Ectodermal cell (in vitro differentiated cells): ENCODE measurements around the gene RNASE11.

Source experiments
- H3K27ac ChIP-seq: 2 replicates; pipeline ENCODE4 v1.7.0; 2013; ENCODE audit warnings: mild to moderate bottlenecking, low read depth, low read length; ENCODE audit not compliant: insufficient read depth, poor library complexity, severe bottlenecking
- H3K27me3 ChIP-seq: 2 replicates; pipeline ENCODE4 v1.7.0; 2013; ENCODE audit warnings: mild to moderate bottlenecking, low read length; ENCODE audit not compliant: insufficient read depth, control insufficient read depth, poor library complexity, severe bottlenecking
- H3K36me3 ChIP-seq: one replicate; pipeline ENCODE4 v1.7.0; 2013; ENCODE audit warnings: low read length; ENCODE audit not compliant: control insufficient read depth, insufficient read depth
- H3K4me1 ChIP-seq: one replicate; pipeline ENCODE4 v1.7.0; 2013; ENCODE audit warnings: low read length; ENCODE audit not compliant: control insufficient read depth, insufficient read depth
- H3K4me3 ChIP-seq: 2 replicates; pipeline ENCODE4 v1.7.0; 2013; ENCODE audit warnings: low read depth, low read length, control low read depth; ENCODE audit not compliant: insufficient read depth
- H3K9me3 ChIP-seq: 2 replicates; pipeline ENCODE4 v1.7.0; 2013; ENCODE audit warnings: mild to moderate bottlenecking, low read length, moderate library complexity; ENCODE audit not compliant: control insufficient read depth
- WGBS, 2 experiments: methylation state at CpG; one replicate each; pipeline ENCODE4 v1.1.7; 2013; ENCODE audit warnings: missing lambda C conversion rate in 2 of 2; 5-methylcytosine and 5-hydroxymethylcytosine counted together

The RNASE11 gene

DNA sequence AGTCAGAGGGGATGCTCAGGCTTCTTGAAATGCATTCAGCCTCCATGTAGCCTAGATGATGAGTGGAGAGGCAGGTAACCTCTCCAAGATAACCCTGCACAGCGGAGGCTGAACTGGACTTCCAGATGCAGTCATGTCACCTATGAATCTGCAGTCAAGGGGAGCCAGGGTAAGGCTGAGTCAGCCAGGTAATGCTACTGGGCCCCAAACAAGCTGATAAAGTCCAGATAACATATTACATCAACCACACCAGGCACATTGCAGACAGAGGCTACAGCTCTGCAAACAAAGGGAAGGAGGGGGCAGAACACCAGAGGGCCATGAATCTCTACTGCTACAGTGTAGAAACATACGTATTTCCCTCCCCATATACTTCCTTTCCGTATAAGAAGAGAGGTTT is 40.9 kb downstream of the RNASE11 start:
- whole genome bisulfite sequencing, 2 experiments: 89 to 98% methylated on average over 1 to 3 of the region's 3 CpGs
- Histone ChIP-seq H3K9me3 (no peaks in the 10 kb centered on the region), H3K4me3 (no peak overlapping the region), H3K27ac (no peak overlapping the region), H3K4me1 (no peaks in the 10 kb centered on the region), H3K36me3 (no peaks in the 10 kb centered on the region), H3K27me3 (no peaks in the 10 kb centered on the region)

DNA sequence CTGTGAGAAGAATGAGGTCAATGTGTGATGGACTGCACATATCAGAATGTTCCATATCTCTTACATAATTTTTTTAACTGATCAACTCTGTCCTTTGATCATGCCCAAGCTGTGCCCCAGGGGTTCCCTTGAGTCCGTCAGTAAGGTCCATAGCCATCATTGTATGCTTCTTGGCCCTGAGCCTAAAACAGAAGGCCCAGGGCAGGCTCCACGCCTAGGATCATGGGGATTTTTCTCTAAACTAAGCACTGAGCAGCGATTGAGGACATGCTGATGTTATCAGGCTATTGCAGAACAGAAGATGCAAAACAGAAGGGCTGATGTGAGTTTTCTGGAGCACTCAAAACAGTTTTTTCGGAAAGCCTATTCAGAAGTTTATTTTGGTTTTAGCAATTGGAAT is 47.9 kb downstream of the RNASE11 start:
- no peak overlapping the region for H3K27ac ChIP-seq
- 87 to 88% methylated on average over 4 of the region's 4 CpGs for WGBS, 2 experiments
- no peak overlapping the region for H3K4me3 ChIP-seq
- no peaks in the 10 kb centered on the region for H3K9me3 ChIP-seq
- no peaks in the 10 kb centered on the region for H3K36me3 ChIP-seq
- H3K27me3 ChIP-seq: no peaks in the 10 kb centered on the region
- no peaks in the 10 kb centered on the region for H3K4me1 ChIP-seq
